ENCODE measurements around the gene DISP2.

DNA sequence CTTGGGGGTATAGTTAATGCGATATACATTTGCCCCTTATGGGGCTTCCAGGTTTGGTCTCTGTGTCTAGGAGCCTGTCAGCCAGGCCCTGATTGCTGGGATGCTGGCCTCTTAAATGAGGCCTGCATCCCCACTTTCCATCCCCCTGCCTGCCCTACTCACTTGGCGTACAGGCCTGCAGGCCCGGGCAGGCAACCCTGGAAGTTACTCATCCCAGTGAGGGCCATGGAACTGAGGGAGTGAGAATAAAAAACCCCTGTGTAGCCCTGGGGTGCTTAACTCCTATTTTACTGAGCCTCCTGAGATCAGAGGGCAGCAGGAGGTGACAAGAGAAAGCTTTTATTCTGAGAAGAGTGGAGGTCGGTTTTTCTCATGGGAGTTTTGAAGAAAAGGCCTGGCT, 2.0 kb downstream of the DISP2 start:
- TF ChIP-seq, protein P1, sequence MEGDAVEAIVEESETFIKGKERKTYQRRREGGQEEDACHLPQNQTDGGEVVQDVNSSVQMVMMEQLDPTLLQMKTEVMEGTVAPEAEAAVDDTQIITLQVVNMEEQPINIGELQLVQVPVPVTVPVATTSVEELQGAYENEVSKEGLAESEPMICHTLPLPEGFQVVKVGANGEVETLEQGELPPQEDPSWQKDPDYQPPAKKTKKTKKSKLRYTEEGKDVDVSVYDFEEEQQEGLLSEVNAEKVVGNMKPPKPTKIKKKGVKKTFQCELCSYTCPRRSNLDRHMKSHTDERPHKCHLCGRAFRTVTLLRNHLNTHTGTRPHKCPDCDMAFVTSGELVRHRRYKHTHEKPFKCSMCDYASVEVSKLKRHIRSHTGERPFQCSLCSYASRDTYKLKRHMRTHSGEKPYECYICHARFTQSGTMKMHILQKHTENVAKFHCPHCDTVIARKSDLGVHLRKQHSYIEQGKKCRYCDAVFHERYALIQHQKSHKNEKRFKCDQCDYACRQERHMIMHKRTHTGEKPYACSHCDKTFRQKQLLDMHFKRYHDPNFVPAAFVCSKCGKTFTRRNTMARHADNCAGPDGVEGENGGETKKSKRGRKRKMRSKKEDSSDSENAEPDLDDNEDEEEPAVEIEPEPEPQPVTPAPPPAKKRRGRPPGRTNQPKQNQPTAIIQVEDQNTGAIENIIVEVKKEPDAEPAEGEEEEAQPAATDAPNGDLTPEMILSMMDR (conservative IDR thresholded peaks at IDR 0.05; ENCODE audit: low read length), result no peak
- TF ChIP-seq EZH2phosphoT487 (IDR thresholded peaks at IDR 0.05; ENCODE audit: borderline replicate concordance), result no peak
